CD4-positive, alpha-beta T cell treated with Interleukin-21 for 1 hour (primary cell): ENCODE data around the gene C16orf46.
A peak's percentile ranks its signal among the peaks of the same experiment; 100 is the strongest.
"Not testable (repeated sequence)": the region's sequence is repeated elsewhere in the genome, so short reads cannot be mapped to it uniquely, and the experiment has no call there.

Experiments
- DNase-seq: peaks from one replicate; pipeline ENCODE4 v3.0.0-alpha.2; 2020

The C16orf46 gene, protein sequence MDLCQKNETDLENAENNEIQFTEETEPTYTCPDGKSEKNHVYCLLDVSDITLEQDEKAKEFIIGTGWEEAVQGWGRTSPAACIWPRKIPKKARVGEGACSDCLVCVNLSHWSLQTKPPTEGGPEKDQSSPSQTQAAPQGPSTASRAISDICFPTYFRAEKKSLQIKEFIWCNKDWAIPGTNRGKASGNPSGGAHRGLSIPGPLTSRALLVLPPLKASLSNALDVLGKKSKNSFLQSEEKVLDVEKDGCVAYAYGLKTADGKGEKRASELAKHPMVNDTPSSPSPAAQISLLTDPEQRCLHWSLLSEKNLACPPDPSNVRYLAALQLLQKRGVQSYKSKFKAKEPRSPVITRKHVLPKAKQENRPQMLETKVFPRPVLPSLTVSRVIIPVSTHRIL

DNA sequence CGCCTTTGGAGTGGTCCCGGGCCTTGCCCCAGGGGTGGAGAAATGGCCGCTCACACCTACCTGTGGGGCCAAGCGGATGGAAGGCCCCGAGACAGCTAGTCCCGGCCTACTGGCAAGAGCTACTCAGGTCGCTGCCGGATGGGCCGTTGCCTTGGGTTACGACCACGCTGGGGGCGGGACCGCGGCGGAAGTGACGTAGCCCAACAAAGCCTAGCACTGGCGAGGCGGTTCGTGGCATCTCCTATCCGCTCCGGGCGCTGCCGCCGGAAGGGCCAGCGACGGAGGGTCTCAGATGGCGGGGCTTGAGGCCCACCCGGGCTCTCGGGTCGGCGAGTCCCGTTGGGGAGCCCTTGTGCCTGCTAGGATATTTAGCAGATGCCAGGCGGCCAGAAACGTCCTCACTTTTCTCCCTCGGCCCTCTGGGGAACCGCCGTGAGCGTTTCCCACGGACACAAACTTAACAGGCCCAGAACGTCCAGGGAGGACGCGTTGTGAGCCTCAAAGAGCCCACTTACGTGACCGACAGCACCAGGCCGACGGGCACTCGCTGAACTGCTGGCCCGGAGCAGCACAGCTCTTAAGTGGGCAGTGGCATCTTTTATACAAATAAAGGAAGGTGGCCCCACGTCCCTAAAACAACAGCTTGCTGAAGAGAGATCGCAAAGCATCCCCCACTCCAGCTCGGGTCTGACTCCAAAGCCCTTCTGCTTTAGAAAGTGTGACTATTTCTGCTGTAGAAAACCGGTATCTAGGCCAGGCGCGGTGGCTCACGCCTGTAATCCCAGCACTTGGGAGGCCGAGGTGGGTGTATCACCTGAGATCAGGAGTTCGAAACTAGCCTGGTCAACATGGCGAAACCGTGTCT, at the start of gene C16orf46:
C16orf46 (minus strand) TSS at position 163 of the 865 bp plus-strand sequence. CDS start 13,283 bp downstream, outside the sequence.
- peak; percentile 96 for DNase-seq

DNA sequence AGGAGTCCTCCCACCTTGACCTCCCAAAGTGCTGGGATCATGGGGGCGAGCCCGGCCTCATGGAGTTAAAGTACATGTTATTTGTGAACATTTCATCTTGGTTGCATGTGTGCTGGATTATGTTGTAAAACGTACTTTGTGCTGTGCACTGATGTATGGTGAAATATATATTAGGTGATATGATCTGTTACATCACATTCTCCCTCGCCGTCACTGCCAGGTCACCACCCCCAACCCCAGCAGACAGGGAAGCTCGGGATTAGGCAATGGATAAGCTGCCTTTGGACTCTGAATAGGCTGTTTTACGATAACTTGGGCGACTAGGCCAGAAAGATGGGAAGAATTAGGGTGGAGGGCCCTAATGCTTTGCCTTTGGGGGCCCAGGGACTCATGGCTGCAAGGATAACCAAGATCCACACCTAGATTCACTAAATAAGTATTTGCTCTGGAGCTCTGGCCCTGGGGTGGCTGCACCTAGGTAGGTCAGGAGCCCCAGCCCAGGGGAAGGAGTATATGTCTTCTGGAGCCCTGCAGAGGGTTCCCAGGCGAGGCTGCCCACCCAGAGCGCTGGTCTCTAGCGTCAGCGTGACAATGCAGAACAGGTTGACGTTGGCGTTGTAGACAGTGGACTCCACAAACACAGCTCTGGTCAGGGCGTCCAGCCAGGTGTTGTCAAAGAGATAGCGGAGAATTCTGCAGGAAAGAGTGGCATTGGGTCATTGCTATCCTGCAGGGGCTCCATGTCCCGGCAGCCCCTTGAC, 46.2 kb upstream of the C16orf46 start:
- no peak for DNase-seq

DNA sequence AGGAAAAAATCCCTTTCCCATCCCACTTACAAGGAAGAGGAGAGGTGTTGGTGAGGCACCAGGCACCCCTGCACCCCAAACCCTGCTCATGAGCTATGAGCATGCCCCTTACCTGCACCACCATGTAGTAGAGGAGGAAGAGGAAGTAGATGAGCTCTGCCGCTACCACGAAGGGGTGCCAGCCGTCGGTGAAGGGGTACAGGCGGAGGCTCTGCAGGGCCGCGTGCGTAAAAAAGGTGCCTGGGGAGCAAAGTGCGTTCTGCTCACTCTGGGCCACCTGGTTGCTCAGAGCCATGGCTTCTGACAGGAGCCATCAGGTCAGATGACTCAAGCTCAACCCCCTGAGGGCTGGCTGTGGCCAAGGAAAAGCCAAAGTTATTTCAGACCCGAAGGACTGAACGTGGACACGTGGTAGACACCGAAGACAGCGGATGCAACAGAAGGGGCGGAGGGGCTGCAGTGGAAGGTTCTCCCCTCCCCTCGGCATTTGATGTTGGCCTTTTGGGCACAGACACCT, 44.5 kb upstream of the C16orf46 start:
- DNase-seq: no peak

DNA sequence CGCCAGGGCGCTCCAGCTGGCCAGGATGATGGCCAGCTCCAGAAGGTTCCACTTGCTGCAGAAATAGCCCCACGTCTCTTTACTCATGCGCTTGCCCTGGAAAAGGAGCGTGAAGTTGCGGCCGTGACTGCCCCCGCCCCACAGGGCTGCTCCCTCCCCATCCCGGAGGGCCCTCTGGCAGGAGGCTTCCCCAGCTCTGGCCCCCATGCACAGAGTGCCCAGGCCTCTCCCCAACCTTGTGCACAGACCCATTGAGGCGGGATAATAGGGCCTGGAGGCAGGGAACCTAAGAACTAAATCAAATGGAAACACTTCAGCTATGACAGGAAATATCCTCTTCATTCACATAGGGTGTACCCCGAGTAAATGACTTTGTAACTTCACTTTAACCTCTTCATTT, 40.4 kb upstream of the C16orf46 start:
- no peak for DNase-seq

DNA sequence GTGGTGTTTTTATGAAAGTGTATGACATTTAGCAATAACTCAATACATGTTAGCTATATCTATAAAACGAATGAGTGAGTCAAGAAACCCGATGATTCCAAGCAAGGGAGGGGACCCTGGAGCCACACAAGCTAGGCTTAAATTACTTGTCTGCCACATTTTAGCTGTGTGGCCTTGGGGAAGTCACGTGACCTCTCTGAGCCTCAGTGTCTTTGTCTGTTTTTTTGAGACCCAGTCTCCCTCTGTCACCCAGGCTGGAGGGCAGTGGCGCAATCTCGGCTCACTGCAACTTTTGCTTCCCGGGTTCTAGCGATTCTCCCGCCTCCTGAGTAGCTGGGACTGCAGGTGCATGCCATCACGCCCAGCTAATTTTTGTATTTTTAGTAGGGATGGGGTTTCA, 39.2 kb upstream of the C16orf46 start:
- no peak for DNase-seq

DNA sequence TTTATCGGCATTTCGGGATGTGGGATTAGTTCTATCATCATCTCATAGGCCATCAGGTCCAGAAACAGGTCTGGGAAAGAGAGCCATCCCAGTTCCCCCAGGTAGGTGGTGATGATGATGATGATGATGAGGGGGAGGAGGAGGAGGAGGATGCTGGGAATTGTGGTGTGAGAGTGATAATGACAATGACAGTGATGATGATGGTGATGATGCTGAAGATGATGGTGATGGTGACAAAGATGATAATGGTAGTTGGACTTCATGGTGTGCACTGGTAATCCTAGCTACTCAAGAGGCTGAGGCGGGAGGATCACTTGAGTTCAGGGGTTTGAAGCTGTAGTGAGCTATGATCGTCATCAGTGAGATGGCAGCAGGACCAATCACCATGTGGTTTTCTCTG, 35.4 kb upstream of the C16orf46 start:
- DNase-seq: no peak

DNA sequence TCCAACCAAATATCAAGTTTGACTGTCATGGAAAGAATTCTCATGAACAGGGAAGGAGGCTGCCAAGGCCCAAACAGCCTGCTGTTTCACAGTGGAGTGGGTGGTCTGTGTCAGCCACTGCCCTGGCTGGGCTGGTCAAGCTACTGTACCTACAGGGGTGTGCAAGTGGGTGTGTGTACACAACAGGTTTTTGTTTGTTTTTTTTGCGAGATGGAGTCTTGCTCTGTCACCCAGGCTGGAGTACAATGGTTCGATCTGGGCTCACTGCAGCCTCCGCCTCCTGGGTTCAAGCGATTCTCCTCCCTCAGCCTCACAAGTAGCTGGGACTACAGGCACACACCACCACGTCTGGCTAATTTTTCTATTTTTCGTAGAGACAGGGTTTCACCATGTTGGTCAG, 32.2 kb upstream of the C16orf46 start:
- DNase-seq: not testable (repeated sequence)

DNA sequence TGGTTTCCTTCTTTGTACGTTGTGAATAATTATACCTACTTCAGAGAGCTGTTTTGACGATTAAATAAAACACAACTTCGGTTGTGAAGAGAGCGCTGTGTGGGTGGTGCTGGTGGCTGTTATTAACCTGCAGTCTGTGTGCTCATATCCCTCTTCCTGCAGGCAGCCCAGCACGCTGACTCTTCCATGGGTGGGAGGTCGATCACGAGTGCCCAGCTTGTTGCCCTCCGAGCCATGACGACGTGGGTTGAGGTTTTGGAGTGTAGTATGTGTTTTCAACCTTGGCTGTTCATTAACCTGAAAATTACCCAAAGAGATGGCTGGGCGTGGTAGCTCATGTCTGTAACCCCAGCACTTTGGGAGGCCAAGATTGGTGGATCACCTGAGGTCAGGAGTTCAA, 30.5 kb upstream of the C16orf46 start:
- DNase-seq: no peak

DNA sequence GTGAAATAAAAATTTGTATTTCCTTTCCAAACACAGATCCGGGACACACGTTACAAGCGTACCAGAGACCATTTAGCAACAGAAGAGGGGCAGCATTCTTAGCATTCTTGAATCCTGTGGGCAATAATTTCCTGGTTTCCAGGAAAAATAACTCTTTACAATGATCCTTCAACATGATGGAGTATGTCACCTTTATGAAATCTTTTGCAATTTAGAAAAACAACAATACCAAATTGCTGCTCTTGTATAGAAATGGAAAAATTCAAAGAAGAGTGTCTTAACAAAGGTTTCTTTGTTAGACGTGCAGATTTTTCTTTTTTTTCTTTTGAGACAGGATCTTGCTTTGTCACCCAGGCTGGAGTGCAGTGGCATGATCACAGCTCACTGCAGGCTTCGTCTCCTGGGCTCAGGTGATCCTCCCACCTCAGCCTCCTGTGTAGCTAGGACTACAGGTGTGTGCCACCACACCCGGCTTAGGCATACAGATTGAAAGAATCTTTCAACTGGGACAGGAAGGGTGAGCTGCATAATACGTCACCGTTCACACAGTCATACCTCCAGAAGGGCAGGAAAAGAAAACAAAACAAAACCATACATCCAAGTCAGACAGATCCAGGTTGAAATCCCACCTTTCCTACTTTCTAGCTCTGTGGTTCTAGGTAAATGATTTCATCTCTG, 29.9 kb upstream of the C16orf46 start:
- DNase-seq: no peak

DNA sequence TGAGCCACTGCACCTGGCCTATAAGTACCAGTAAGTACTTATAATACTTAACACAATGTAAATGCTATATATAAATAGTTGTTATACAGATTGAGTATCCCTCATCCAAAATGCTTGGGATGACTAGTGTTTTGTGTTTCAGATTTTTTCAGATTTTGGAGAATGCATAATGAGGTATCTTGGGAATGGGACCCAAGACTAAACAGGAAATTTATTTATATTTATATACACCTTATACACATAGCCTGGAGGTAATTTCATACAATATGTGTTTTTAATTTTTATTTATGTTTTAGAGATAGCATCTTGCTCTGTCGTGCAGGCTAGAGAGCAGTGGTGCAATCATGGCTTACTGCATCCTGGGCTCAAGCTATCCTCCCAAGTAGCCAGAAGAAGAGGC, 28.9 kb upstream of the C16orf46 start:
- no peak for DNase-seq

DNA sequence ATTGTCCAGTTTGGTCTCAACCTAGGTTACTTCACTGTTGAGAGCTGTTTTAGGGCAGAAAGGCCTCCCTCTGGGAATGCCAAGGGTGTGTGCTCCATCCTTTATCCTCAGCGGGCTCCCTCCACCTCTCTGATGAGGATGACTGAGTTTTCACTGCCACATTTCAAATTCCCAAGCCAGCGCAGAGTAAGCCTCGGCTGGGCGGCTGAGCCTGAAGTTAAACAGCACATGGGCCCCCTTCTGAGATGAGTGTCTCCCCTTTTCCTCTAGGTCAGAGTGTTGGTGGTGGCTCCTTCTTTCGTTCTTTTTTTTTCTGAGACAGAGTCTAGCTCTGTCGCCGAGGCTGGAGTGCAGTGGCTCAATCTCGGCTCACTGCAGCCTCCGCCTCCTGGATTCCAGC, 24.7 kb upstream of the C16orf46 start:
- no peak for DNase-seq

DNA sequence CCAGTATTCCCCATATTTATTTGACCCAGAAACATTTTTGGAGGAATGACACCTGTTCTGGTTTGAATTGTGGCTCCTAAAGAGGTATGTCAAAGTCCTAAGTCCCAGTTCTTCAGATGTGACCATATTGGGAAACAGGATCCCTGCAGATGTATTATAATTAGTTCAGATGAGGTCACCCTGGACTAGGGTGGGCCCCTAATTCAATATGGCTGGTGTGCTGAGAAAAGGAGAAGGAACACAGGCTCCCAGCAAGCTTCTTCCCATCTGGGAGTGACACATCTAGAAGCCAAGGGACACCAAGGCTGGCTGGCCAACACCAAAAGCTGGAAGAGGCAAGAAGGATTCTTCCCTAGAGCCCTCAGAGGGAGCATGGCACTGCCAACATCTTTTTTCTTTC, 22.9 kb upstream of the C16orf46 start:
- DNase-seq: no peak

DNA sequence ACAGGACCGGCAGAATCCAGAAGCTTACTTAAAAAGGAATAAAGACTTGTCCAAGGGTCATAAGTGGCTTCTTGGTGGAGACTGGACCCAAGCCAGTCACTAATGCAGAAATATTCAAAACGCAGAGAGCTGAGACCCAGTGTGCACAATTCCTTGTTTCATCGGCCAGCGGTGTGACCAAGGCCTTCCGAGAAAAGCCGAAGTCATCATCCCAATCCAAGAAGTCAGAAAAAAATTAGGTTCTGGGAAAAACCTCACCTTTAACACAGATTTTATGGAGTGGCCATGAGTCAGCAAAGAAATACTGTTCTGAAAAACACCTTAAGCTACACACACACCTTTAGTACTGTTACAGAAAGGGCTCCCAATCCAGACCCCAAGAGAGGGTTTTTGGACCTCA, 20.2 kb upstream of the C16orf46 start:
- no peak for DNase-seq

DNA sequence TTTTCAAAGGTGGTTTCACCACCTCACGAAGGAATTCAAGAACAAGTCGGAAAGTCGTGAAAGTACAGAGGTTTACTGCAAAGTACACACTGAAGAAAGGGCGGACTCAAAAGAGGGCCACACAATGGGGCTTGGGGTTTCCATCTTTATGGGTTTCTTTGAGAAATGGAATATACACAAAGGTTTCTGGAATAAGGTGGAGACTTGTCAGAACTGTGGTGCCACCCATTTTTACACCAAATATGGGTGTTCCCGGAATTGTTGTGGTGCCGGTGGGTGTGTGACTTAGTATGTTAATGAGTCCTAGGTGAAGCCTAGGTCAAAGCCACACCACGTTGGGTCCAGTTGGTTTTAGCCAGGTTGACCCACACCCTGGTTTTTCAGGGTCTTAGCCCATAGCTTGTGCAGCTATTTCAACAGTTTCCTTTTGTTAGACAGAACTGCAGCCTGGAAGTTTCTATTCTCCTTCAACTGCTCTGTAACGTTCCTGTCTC, 19.7 kb upstream of the C16orf46 start:
- DNase-seq: no peak

DNA sequence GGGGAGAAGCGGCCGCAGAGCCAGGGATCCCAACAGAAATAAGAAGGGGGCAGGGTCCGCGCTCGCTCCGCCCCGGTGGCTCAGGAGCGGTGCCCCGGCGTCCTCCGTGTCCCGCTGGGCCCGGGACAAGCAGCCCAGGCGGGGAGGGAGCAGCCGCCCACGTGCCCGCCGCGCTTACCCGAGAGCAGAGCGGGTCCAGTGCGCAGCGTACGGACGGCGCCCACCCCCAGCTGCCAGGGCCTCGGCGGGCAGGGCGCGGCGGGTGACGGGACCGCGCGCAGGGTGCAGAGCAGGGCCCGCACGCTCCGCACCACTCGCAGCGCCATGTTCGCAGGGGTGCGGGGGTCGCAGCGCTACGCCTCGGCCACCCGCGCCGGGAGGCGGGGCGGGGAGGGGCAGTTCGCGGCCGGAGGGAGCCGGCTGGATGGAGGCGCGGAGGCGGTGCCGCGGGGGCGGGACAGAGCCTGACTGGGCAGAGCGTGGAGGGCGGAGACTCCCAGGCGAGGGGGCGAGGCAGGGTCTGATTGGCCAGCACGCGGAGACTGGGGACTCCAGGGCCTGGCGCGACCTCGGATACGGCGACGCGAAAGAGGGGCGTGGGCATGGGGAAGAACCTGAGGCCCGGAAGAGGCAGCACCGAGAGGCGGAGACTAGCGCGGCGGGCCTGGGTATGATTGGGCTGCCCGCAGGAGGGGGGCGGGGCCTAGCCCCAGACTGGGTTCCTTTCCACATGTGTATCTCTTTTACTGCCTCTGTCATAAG, 19.1 kb upstream of the C16orf46 start, which contains the start of gene GCSH:
GCSH (minus strand) TSS at position 443 of the 762 bp plus-strand sequence; CDS start at position 326, 117 bp downstream.
- peak; percentile 99 for DNase-seq

DNA sequence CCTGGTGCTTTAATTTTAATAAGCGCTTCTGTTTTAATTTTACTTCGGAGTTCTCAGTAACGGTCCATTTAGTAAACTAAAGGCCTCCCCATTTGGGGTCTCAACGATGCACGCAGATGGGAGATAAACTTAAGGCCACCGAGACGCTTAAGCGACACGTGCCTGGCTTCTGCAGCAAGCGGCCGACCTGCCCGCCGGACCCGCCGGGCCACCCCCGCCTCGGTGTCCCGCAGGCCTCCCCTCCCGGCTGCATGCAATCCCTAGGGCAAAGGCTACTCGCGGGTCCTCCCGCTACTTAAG, 18.6 kb upstream of the C16orf46 start:
- no peak for DNase-seq

DNA sequence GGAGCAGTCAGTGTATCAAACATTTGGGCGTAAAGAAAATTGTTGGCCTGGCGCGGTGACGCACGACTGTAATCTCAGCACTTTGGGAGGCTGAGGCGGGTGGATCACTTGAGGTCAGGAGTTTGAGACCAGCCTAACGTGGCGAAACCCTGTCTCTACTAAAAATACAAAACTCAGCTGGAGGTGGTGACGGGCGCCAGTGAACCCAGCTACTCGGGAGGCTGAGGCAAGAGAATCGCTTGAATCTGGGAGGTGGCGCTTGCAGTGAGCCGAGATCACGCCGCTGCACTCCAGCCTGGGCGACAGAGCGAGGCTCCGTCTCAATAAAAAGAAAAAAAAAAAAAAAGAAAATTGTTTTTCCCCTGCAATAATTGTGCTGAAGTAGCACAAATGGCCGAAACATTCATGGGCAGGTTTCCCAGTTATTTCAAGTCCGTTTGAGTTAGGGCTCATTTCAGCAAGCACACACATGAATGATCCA, 17.8 kb upstream of the C16orf46 start:
- DNase-seq: no peak

DNA sequence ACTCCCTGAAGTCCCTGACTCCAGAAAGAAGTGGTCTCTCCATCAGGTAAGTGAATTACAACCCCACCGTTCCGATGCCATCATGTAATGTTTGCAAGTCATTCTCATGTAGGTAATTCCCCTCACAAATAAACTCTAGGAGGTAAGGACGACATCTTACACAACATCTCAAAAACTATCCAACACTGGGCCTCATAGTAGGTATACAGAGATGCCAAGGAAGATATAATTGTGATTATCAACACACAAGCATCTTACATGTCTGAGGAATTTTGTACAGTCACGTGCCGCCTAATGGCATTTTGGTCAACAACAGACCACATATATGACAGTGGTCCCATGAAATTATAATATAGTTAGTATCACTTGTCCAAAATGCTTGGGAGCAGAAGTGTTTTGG, 11.8 kb upstream of the C16orf46 start:
- DNase-seq: no peak

DNA sequence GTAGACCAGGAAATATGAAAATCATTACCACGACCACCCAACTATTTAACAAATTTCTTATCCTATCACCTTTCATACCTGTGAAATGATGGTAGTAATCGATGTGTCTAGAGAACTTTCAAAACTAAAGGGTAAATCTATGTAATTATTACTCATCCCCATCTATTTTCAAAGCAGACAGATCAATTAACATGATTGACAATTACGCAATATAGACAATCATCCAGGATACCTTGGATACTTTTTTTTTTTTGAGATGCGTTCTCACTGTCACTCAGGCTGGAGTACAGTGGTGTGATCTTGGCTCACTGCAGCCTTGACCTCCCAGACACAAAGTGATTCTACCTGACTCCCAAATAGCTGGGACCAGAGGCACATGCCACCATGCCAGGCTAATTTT, 4.0 kb upstream of the C16orf46 start:
- DNase-seq: no peak

DNA sequence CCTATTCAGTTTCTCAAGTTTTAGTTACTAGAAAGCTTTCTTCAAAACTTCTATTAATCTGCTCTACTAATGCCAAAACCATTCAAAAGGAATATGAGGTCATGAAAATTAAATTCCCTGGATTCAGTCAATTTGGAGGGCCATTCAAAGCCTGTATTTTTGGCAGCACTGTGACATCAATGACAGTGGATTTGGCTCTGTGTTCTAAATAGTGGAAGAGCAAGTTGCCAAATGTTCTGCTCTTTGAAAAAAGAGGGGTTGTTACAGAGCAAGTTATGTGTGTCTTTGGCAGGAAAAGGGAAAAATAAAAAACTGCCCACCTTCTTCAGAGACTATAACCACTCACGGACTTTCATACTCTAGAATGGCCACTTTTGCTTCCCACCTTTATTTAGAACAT, 3.2 kb upstream of the C16orf46 start:
- DNase-seq: no peak

DNA sequence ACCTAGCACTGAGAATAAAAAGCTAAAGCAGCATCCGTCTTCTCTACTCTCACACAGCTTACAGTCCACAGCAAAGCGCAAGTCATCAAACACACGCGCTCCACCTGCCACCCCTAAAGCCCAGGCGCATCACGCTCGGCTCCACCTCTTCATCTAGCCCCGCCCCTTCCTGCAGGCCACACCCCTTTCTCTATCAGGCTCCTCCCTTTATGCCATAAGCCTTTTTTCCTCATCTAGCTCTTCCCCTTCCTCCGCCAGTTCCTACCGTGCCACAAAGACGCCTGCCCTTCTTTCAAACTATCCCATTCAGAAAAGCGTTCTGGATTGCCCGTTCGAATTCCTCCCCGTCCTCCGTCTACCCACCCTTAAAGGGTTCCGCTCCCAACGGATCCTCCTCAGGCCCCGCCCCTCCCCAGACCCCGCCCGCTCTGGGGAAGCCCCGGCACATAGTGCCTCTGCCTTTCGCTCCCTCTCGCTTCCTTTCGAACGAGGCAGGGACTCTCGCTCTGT, 417 bp downstream of the C16orf46 start:
- DNase-seq: peak; percentile 94
